Mesendoderm (in vitro differentiated cells): ENCODE measurements around the gene CISD3.

Source experiments
- DNase-seq: peaks from one replicate; pipeline ENCODE4 v3.0.0; 2013
- H2AK5ac ChIP-seq: 2 replicates; pipeline ENCODE4 v1.6.1; 2013; ENCODE audit warnings: low read length, inconsistent platforms
- H2BK120ac ChIP-seq: 2 replicates; pipeline ENCODE4 v1.6.1; 2013; ENCODE audit warnings: low read depth, mild to moderate bottlenecking, low read length, moderate library complexity, mixed read lengths
- H2BK15ac ChIP-seq: replicated peaks from 2 replicates; pipeline ENCODE4 v1.6.1; 2013; ENCODE audit warnings: low read depth, mild to moderate bottlenecking, moderate library complexity
- H2BK5ac ChIP-seq: 2 replicates; pipeline ENCODE4 v1.6.1; 2013; ENCODE audit warnings: low read length, inconsistent platforms
- H3K18ac ChIP-seq: 2 replicates; pipeline ENCODE4 v1.6.1; 2013; ENCODE audit warnings: mild to moderate bottlenecking, low read length, mixed read lengths
- H3K23ac ChIP-seq: one replicate; pipeline ENCODE4 v1.6.1; 2013; ENCODE audit warnings: low read length
- H3K27ac ChIP-seq: 2 replicates; pipeline ENCODE4 v1.5.1; 2013; ENCODE audit warnings: low read depth, mild to moderate bottlenecking, inconsistent platforms, low read length, moderate library complexity
- H3K27me3 ChIP-seq: 2 replicates; pipeline ENCODE4 v1.6.1; 2013; ENCODE audit warnings: low read length, control low read depth, mild to moderate bottlenecking, inconsistent platforms; ENCODE audit not compliant: insufficient read depth, poor library complexity
- H3K36me3 ChIP-seq: 2 replicates; pipeline ENCODE4 v1.6.1; 2013; ENCODE audit warnings: low read length, inconsistent platforms; ENCODE audit not compliant: control insufficient read depth, insufficient read depth
- H3K4ac ChIP-seq: one replicate; pipeline ENCODE4 v1.6.1; 2013; ENCODE audit warnings: low read depth, mild to moderate bottlenecking, low read length, moderate library complexity
- H3K4me1 ChIP-seq: 2 replicates; pipeline ENCODE4 v1.6.1; 2013; ENCODE audit warnings: low read depth, low read length, inconsistent platforms; ENCODE audit not compliant: control insufficient read depth
- H3K4me2 ChIP-seq: 2 replicates; pipeline ENCODE4 v1.6.1; 2013; ENCODE audit warnings: low read length
- H3K4me3 ChIP-seq: 2 replicates; pipeline ENCODE4 v1.5.1; 2013; ENCODE audit warnings: mild to moderate bottlenecking, low read length
- H3K56ac ChIP-seq: one replicate; pipeline ENCODE4 v1.6.1; 2013; ENCODE audit warnings: low read length
- H3K79me1 ChIP-seq: 2 replicates; pipeline ENCODE4 v1.6.1; 2013; ENCODE audit warnings: low read length, inconsistent platforms
- H3K79me2 ChIP-seq: 2 replicates; pipeline ENCODE4 v1.6.1; 2013; ENCODE audit warnings: mild to moderate bottlenecking, low read length; ENCODE audit not compliant: control insufficient read depth, insufficient read depth
- H3K9ac ChIP-seq: 2 replicates; pipeline ENCODE4 v1.6.1; 2013; ENCODE audit warnings: low read length, inconsistent platforms
- H4K5ac ChIP-seq: one replicate; pipeline ENCODE4 v1.6.1; 2013; ENCODE audit warnings: low read length
- H4K8ac ChIP-seq: one replicate; pipeline ENCODE4 v1.6.1; 2013; ENCODE audit warnings: low read depth, mild to moderate bottlenecking, control low read depth, low read length, moderate library complexity
- WGBS: extraction: QIAGEN DNeasy Blood & Tissue Kit; methylation state at CpG from one replicate; pipeline ENCODE4 v1.1.7; 2013; ENCODE audit warnings: low lambda C conversion rate, missing lambda C conversion rate; ENCODE audit not compliant: insufficient coverage; ENCODE audit errors: extremely low coverage; 5-methylcytosine and 5-hydroxymethylcytosine counted together

Gene CISD3

GRCh38 chr17:38751144-38751807, 21.1 kb downstream of the CISD3 start:
- no peak overlapping the region for H4K8ac ChIP-seq
- H3K27me3 ChIP-seq = no peaks in the 10 kb centered on the region
- no peak overlapping the region for H3K27ac ChIP-seq
- peaks cover 30% of the 10 kb centered on the region for H3K79me2 ChIP-seq
- H3K4me1 ChIP-seq = peaks cover 11% of the 10 kb centered on the region
- WGBS = no CpG with 5 or more reads among the region's 10 CpGs
- H3K4me3 ChIP-seq = peak overlapping the region; percentile 3
- H3K79me1 ChIP-seq = peaks cover 12% of the 10 kb centered on the region
- H2BK15ac ChIP-seq = no peak overlapping the region
- peak; percentile 43 for DNase-seq
- H3K23ac ChIP-seq = no peak overlapping the region
- no peak overlapping the region for H2AK5ac ChIP-seq
- no peak overlapping the region for H4K5ac ChIP-seq
- H3K4me2 ChIP-seq = peak overlapping the region; percentile 95
- peak overlapping the region; percentile 85 for H3K9ac ChIP-seq
- H2BK120ac ChIP-seq = no peak overlapping the region
- no peak overlapping the region for H3K18ac ChIP-seq
- H3K4ac ChIP-seq = no peak overlapping the region
- no peak overlapping the region for H2BK5ac ChIP-seq
- H3K56ac ChIP-seq = peak overlapping the region; percentile 93
- H3K36me3 ChIP-seq = peaks cover 2% of the 10 kb centered on the region

GRCh38 chr17:38751808-38752307, 21.7 kb downstream of the CISD3 start:
- Histone ChIP-seq H3K27me3 (no peaks in the 10 kb centered on the region), H2AK5ac (no peak overlapping the region), H3K4ac (peak overlapping the region; percentile 89), H3K27ac (no peak overlapping the region), H3K79me2 (peaks cover 24% of the 10 kb centered on the region), H3K4me1 (peaks cover 10% of the 10 kb centered on the region), H3K56ac (peak overlapping the region; percentile 92), H2BK120ac (no peak overlapping the region), H2BK5ac (peak overlapping the region; percentile 5), H3K36me3 (peaks cover 2% of the 10 kb centered on the region), H4K5ac (no peak overlapping the region), H3K4me3 (peak overlapping the region; percentile 70), H3K9ac (peak overlapping the region; percentile 75), H3K23ac (no peak overlapping the region), H3K18ac (peak overlapping the region; percentile 34), H2BK15ac (no peak overlapping the region), H3K79me1 (peaks cover 11% of the 10 kb centered on the region), H3K4me2 (peak overlapping the region; percentile 76), H4K8ac (no peak overlapping the region)
- DNase-seq = peak; percentile 93
- no CpG with 5 or more reads among the region's 44 CpGs for WGBS

- H3K36me3 ChIP-seq = peaks cover 2% of the 10 kb centered on the region
- H2BK120ac ChIP-seq = no peak within 1 kb of the TSS
- peak within 1 kb of the TSS; percentile 98 for H3K4me3 ChIP-seq
- H3K4me1 ChIP-seq = peaks cover 10% of the 10 kb centered on the region
- no peak within 1 kb of the TSS for H4K8ac ChIP-seq
- H2BK5ac ChIP-seq = peak within 1 kb of the TSS; percentile 62
- H3K79me1 ChIP-seq = peaks cover 11% of the 10 kb centered on the region
- peak within 1 kb of the TSS; percentile 98 for H3K9ac ChIP-seq
- peak within 1 kb of the TSS; percentile 76 for H3K4me2 ChIP-seq
- no peak within 1 kb of the TSS for H4K5ac ChIP-seq
- peak within 1 kb of the TSS; percentile 34 for H3K18ac ChIP-seq
- H3K56ac ChIP-seq = peak within 1 kb of the TSS; percentile 100
- no peak within 1 kb of the TSS for H2AK5ac ChIP-seq
- peaks cover 19% of the 10 kb centered on the region for H3K79me2 ChIP-seq
- H3K4ac ChIP-seq = peak within 1 kb of the TSS; percentile 89
- DNase-seq = peak; percentile 100
- peak within 1 kb of the TSS; percentile 28 for H3K27ac ChIP-seq
- no peak within 1 kb of the TSS for H2BK15ac ChIP-seq
- no CpG with 5 or more reads among the region's 44 CpGs for WGBS
- H3K27me3 ChIP-seq = no peaks in the 10 kb centered on the region
- no peak within 1 kb of the TSS for H3K23ac ChIP-seq
These were observed 22.3 kb downstream of the CISD3 start, which contains the start of gene PSMB3 for GRCh38 chr17:38752308-38753070. PSMB3 (plus strand) TSS chr17:38752741; CDS start chr17:38752827, 86 bp downstream.

- no peak overlapping the region for H3K23ac ChIP-seq
- no peak overlapping the region for H3K4ac ChIP-seq
- no peak overlapping the region for H4K5ac ChIP-seq
- H3K79me2 ChIP-seq = peaks cover 16% of the 10 kb centered on the region
- H3K4me2 ChIP-seq = peak overlapping the region; percentile 52
- no CpG with 5 or more reads among the region's 22 CpGs for WGBS
- H2BK120ac ChIP-seq = no peak overlapping the region
- H2BK15ac ChIP-seq = no peak overlapping the region
- no peak overlapping the region for H3K27ac ChIP-seq
- H3K4me3 ChIP-seq = peak overlapping the region; percentile 98
- H3K18ac ChIP-seq = no peak overlapping the region
- peaks cover 3% of the 10 kb centered on the region for H3K36me3 ChIP-seq
- no peak overlapping the region for H2AK5ac ChIP-seq
- peaks cover 11% of the 10 kb centered on the region for H3K79me1 ChIP-seq
- no peak for DNase-seq
- peak overlapping the region; percentile 100 for H3K56ac ChIP-seq
- H3K9ac ChIP-seq = peak overlapping the region; percentile 98
- H3K27me3 ChIP-seq = no peaks in the 10 kb centered on the region
- no peak overlapping the region for H2BK5ac ChIP-seq
- peaks cover 10% of the 10 kb centered on the region for H3K4me1 ChIP-seq
- H4K8ac ChIP-seq = no peak overlapping the region
These were observed 22.9 kb downstream of the CISD3 start for GRCh38 chr17:38753071-38753506.

- peak; percentile 79 for DNase-seq
- no peaks in the 10 kb centered on the region for H3K79me2 ChIP-seq
- H3K56ac ChIP-seq = no peak overlapping the region
- no peak overlapping the region for H2AK5ac ChIP-seq
- no peak overlapping the region for H4K8ac ChIP-seq
- H3K27ac ChIP-seq = no peak overlapping the region
- H3K9ac ChIP-seq = no peak overlapping the region
- H3K36me3 ChIP-seq = peaks cover 13% of the 10 kb centered on the region
- no peaks in the 10 kb centered on the region for H3K79me1 ChIP-seq
- no peak overlapping the region for H2BK5ac ChIP-seq
- H3K23ac ChIP-seq = no peak overlapping the region
- H3K4me2 ChIP-seq = no peak overlapping the region
- no peak overlapping the region for H3K18ac ChIP-seq
- no CpG with 5 or more reads among the region's 4 CpGs for WGBS
- H4K5ac ChIP-seq = no peak overlapping the region
- no peak overlapping the region for H3K4ac ChIP-seq
- no peak overlapping the region for H2BK15ac ChIP-seq
- no peaks in the 10 kb centered on the region for H3K27me3 ChIP-seq
- H3K4me3 ChIP-seq = no peak overlapping the region
- no peak overlapping the region for H2BK120ac ChIP-seq
- no peaks in the 10 kb centered on the region for H3K4me1 ChIP-seq
These were observed 31.5 kb downstream of the CISD3 start for GRCh38 chr17:38761612-38762011.
